ENCODE measurements around the gene SLIT3.

The SLIT3 gene

GRCh38 chr5:169335806-169336205, 34.9 kb upstream of the SLIT3 start:
- no peak for ATAC-seq
- TF ChIP-seq OSR1 (CRISPR knock-in tag; IDR thresholded peaks at IDR 0.05), result no peak
- TF ChIP-seq ZC3H10 (CRISPR knock-in tag; IDR thresholded peaks at IDR 0.05), result no peak
- TF ChIP-seq GLIS3 (CRISPR knock-in tag; IDR thresholded peaks at IDR 0.05), result no peak
- TF ChIP-seq, protein P1, sequence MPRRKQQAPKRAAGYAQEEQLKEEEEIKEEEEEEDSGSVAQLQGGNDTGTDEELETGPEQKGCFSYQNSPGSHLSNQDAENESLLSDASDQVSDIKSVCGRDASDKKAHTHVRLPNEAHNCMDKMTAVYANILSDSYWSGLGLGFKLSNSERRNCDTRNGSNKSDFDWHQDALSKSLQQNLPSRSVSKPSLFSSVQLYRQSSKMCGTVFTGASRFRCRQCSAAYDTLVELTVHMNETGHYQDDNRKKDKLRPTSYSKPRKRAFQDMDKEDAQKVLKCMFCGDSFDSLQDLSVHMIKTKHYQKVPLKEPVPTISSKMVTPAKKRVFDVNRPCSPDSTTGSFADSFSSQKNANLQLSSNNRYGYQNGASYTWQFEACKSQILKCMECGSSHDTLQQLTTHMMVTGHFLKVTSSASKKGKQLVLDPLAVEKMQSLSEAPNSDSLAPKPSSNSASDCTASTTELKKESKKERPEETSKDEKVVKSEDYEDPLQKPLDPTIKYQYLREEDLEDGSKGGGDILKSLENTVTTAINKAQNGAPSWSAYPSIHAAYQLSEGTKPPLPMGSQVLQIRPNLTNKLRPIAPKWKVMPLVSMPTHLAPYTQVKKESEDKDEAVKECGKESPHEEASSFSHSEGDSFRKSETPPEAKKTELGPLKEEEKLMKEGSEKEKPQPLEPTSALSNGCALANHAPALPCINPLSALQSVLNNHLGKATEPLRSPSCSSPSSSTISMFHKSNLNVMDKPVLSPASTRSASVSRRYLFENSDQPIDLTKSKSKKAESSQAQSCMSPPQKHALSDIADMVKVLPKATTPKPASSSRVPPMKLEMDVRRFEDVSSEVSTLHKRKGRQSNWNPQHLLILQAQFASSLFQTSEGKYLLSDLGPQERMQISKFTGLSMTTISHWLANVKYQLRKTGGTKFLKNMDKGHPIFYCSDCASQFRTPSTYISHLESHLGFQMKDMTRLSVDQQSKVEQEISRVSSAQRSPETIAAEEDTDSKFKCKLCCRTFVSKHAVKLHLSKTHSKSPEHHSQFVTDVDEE (CRISPR knock-in tag; IDR thresholded peaks at IDR 0.05), result no peak
- TF ChIP-seq, protein P2, sequence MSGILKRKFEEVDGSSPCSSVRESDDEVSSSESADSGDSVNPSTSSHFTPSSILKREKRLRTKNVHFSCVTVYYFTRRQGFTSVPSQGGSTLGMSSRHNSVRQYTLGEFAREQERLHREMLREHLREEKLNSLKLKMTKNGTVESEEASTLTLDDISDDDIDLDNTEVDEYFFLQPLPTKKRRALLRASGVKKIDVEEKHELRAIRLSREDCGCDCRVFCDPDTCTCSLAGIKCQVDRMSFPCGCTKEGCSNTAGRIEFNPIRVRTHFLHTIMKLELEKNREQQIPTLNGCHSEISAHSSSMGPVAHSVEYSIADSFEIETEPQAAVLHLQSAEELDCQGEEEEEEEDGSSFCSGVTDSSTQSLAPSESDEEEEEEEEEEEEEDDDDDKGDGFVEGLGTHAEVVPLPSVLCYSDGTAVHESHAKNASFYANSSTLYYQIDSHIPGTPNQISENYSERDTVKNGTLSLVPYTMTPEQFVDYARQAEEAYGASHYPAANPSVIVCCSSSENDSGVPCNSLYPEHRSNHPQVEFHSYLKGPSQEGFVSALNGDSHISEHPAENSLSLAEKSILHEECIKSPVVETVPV (CRISPR knock-in tag; IDR thresholded peaks at IDR 0.05), result no peak
- no peak for TF ChIP-seq RARB (CRISPR knock-in tag; IDR thresholded peaks at IDR 0.05)
- TF ChIP-seq ISL1 (CRISPR knock-in tag; IDR thresholded peaks at IDR 0.05), result no peak
- TF ChIP-seq CSDC2 (CRISPR knock-in tag; IDR thresholded peaks at IDR 0.05), result no peak

GRCh38 chr5:169333518-169333917, 32.6 kb upstream of the SLIT3 start:
- no peak for TF ChIP-seq ZFP3 (CRISPR knock-in tag; IDR thresholded peaks at IDR 0.05)
- TF ChIP-seq, protein P2 (CRISPR knock-in tag; IDR thresholded peaks at IDR 0.05), result no peak
- no peak for TF ChIP-seq CSDC2 (CRISPR knock-in tag; IDR thresholded peaks at IDR 0.05)
- ATAC-seq, result no peak; the same call in 2 of the 3 replicates

GRCh38 chr5:169331292-169331852, 30.4 kb upstream of the SLIT3 start:
- ATAC-seq, result no peak
- no peak for TF ChIP-seq TOX (CRISPR knock-in tag; IDR thresholded peaks at IDR 0.05; ENCODE audit: borderline replicate concordance)
- TF ChIP-seq, protein P2 (CRISPR knock-in tag; IDR thresholded peaks at IDR 0.05), result no peak
- no peak for TF ChIP-seq RARB (CRISPR knock-in tag; IDR thresholded peaks at IDR 0.05)
- no peak for TF ChIP-seq TCF4 (CRISPR knock-in tag; IDR thresholded peaks at IDR 0.05; ENCODE audit: borderline replicate concordance)
- no peak for TF ChIP-seq GLIS3 (CRISPR knock-in tag; IDR thresholded peaks at IDR 0.05)
- TF ChIP-seq BACH2 (CRISPR knock-in tag; IDR thresholded peaks at IDR 0.05; ENCODE audit: borderline replicate concordance), result no peak

- ATAC-seq, result no peak
Observed at GRCh38 chr5:169328401-169328800, 27.5 kb upstream of the SLIT3 start.

DNA sequence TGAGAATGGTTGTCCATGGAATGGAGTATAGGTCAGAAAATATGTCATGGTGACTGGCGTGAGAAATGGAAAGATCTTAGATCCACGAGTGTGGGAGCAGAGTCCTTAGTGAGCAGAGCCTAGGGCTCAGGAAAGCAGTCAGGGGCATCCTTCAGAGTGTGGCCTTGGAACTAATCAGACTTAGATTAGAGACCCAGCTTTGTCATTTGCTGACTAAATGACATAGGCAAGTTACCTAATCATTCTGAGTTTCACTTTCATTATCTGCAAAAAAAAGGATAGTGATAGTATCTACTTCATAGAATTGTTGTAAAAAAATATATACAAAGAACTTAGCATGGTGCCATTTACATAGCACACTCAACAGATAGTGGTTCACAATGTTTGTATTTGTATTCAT, 24.3 kb upstream of the SLIT3 start:
- ATAC-seq, result no peak
- TF ChIP-seq CSDC2 (CRISPR knock-in tag; IDR thresholded peaks at IDR 0.05) (no peak), ZNF8 (CRISPR knock-in tag; IDR thresholded peaks at IDR 0.05) (no peak), RARB (CRISPR knock-in tag; IDR thresholded peaks at IDR 0.05) (no peak), OSR1 (CRISPR knock-in tag; IDR thresholded peaks at IDR 0.05) (no peak), ISL1 (CRISPR knock-in tag; IDR thresholded peaks at IDR 0.05) (no peak), ZC3H10 (CRISPR knock-in tag; IDR thresholded peaks at IDR 0.05) (no peak), ZNF70 (CRISPR knock-in tag; IDR thresholded peaks at IDR 0.05) (no peak), SNAI2 (CRISPR knock-in tag; IDR thresholded peaks at IDR 0.05) (no peak), PPARA (CRISPR knock-in tag; IDR thresholded peaks at IDR 0.05; ENCODE audit: borderline replicate concordance) (no peak)
- TF ChIP-seq, protein P3, sequence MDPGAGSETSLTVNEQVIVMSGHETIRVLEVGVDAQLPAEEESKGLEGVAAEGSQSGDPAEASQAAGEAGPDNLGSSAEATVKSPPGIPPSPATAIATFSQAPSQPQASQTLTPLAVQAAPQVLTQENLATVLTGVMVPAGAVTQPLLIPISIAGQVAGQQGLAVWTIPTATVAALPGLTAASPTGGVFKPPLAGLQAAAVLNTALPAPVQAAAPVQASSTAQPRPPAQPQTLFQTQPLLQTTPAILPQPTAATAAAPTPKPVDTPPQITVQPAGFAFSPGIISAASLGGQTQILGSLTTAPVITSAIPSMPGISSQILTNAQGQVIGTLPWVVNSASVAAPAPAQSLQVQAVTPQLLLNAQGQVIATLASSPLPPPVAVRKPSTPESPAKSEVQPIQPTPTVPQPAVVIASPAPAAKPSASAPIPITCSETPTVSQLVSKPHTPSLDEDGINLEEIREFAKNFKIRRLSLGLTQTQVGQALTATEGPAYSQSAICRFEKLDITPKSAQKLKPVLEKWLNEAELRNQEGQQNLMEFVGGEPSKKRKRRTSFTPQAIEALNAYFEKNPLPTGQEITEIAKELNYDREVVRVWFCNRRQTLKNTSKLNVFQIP (CRISPR knock-in tag; IDR thresholded peaks at IDR 0.05; ENCODE audit: borderline replicate concordance, low read depth), result no peak
- TF ChIP-seq, protein P1 (CRISPR knock-in tag; IDR thresholded peaks at IDR 0.05), result no peak
- TF ChIP-seq, protein P2 (CRISPR knock-in tag; IDR thresholded peaks at IDR 0.05), result no peak

More at GRCh38 chr5:169328401-169328800, 27.5 kb upstream of the SLIT3 start:
- TF ChIP-seq ZNF8 (CRISPR knock-in tag; IDR thresholded peaks at IDR 0.05) (no peak), ESRRG (CRISPR knock-in tag; IDR thresholded peaks at IDR 0.05) (no peak)

Data from SK-N-SH treated with all-trans-retinoic acid at 6 μM for 48 hours (cell line).